K562 (cell line): Measurements from ENCODE around the gene SFMBT2. TPM values are rescaled to one million over a fixed set of nuclear protein-coding genes. Genes with fewer than 3 reads are reported as not detected.

Experiments
- ATAC-seq: fragments of 200-7000 bp; cut with Tn5 transposase; 3 replicates; pipeline ENCODE4 v1.9.1; 2020; ENCODE audit warnings: moderate library complexity
- BruUV-seq: library from RNA; stranded (reverse); fragments of 400-500 nt; replicated peaks from 2 replicates; lab custom pipeline; 2021; lab: Mats Ljungman, UMichigan
- CTCF ChIA-PET: fragments of 300-600 bp; formaldehyde crosslinking; extraction: SDS; loops from one replicate; lab custom pipeline; 2021; ENCODE audit warnings: low intra/inter-chr PET ratio; lab: Yijun Ruan, JAX
- POLR2A ChIA-PET: fragments of 300-600, 350-650 bp; sonication (Branson Sonifier 250); formaldehyde crosslinking; extraction: SDS; loops from one replicate; lab custom pipeline; 2021; ENCODE audit warnings: antibody characterized with exemption, inconsistent platforms; lab: Yijun Ruan, JAX
- DNase-seq, 4 experiments: peaks; one replicate each; pipeline versions ENCODE4 v3.0.0 to v3.0.0-alpha.2; 2011 to 2018; ENCODE audit warnings: low spot score in 3 of 4, mixed read lengths in 3 of 4; ENCODE audit errors: extremely low read depth in 1 of 4
- FAIRE-seq: peaks from 2 replicates; lab custom pipeline; 2011; peaks lifted over from hg19 to GRCh38; lab: Jason Lieb, UNC
- H2AFZ ChIP-seq: 2 replicates; pipeline ENCODE4 v1.6.0; 2011; ENCODE audit warnings: low read depth, low read length, control low read depth, inconsistent platforms
- H3K27ac ChIP-seq: fragments of 200-600 bp; 3 replicates; pipeline ENCODE4 v1.8.0; 2011; ENCODE audit warnings: low read depth, mild to moderate bottlenecking, control low read depth, inconsistent platforms, low read length, moderate library complexity, mixed read lengths; ENCODE audit errors: extremely low read depth
- H3K27me3 ChIP-seq, 2 experiments: fragments of 300-600 bp in 1 of 2; 2 replicates in 1 of 2; 3 replicates in 1 of 2; pipeline versions ENCODE4 v1.6.0 to v1.8.0; 2011; ENCODE audit warnings: inconsistent platforms in 2 of 2, low read length in 2 of 2, mild to moderate bottlenecking in 1 of 2, mixed read lengths in 1 of 2, moderate library complexity in 1 of 2; ENCODE audit not compliant: control insufficient read depth in 2 of 2, insufficient read depth in 2 of 2
- H3K36me3 ChIP-seq: fragments of 300-600 bp; 3 replicates; pipeline ENCODE4 v1.8.0; 2011; ENCODE audit warnings: mild to moderate bottlenecking, low read length, inconsistent platforms; ENCODE audit not compliant: control insufficient read depth, insufficient read depth
- H3K4me1 ChIP-seq, 2 experiments: fragments of 200-600 bp in 1 of 2; replicated peaks in 1 of 2; 2 replicates in 1 of 2; 3 replicates in 1 of 2; pipeline versions ENCODE4 v1.5.1 to v1.8.0; 2011; ENCODE audit warnings: inconsistent platforms in 2 of 2, low read length in 2 of 2, mild to moderate bottlenecking in 1 of 2, mixed read lengths in 1 of 2, moderate library complexity in 1 of 2; ENCODE audit not compliant: control insufficient read depth in 2 of 2, insufficient read depth in 2 of 2
- H3K4me2 ChIP-seq: 2 replicates; pipeline ENCODE4 v1.6.1; 2011; ENCODE audit warnings: low read length, control low read depth, inconsistent platforms, mixed read lengths; ENCODE audit not compliant: insufficient read depth
- H3K4me3 ChIP-seq: fragments of 200-600 bp; sonication (generic), shearing (Covaris generic); 2 replicates; pipeline ENCODE4 v1.5.1; 2016; ENCODE audit warnings: control low read depth, inconsistent platforms
- H3K79me2 ChIP-seq: fragments of 200-600 bp; 3 replicates; pipeline ENCODE4 v1.8.0; 2011; ENCODE audit warnings: low read length, inconsistent platforms; ENCODE audit not compliant: control insufficient read depth, insufficient read depth
- H3K9ac ChIP-seq, 2 experiments: 2 replicates each; pipeline versions ENCODE4 v1.6.0 to v1.6.1; 2011; ENCODE audit warnings: low read depth in 2 of 2, low read length in 2 of 2, control low read depth in 1 of 2, inconsistent platforms in 1 of 2, mild to moderate bottlenecking in 1 of 2, mixed read lengths in 1 of 2; ENCODE audit not compliant: insufficient read depth in 1 of 2
- H3K9me1 ChIP-seq: one replicate; pipeline ENCODE4 v1.6.0; 2011; ENCODE audit warnings: inconsistent platforms, mild to moderate bottlenecking, low read length, moderate library complexity; ENCODE audit not compliant: control insufficient read depth, insufficient read depth
- H3K9me3 ChIP-seq: replicated peaks from 2 replicates; pipeline ENCODE4 v1.5.1; 2011; ENCODE audit warnings: low read depth, low read length, inconsistent platforms; ENCODE audit not compliant: control insufficient read depth, insufficient read depth
- H4K20me1 ChIP-seq: replicated peaks from 2 replicates; pipeline ENCODE4 v1.6.1; 2011; ENCODE audit warnings: low read length, inconsistent platforms, mixed read lengths; ENCODE audit not compliant: control insufficient read depth, insufficient read depth
- ADNP ChIP-seq: fragments of 200-800 bp; sonication (Bioruptor generic); IDR thresholded peaks from 2 replicates; pipeline ENCODE4 v1.6.1; 2016; ENCODE audit warnings: missing genetic modification characterization, missing compliant biosample characterization
- BRD9 ChIP-seq: fragments of 450-650 bp; IDR thresholded peaks from 2 replicates; pipeline ENCODE4 v1.6.1; 2018; ENCODE audit warnings: low read depth; ENCODE audit not compliant: partially characterized antibody
- GTF2A2 ChIP-seq: IDR thresholded peaks from 2 replicates; pipeline ENCODE4 v1.6.1; 2016; ENCODE audit warnings: mild to moderate bottlenecking, missing genetic modification characterization, missing compliant biosample characterization
- KDM2B ChIP-seq: fragments of 250-450 bp; sonication (Bioruptor Pico); IDR thresholded peaks from 2 replicates; pipeline ENCODE4 v1.8.0; 2021; ENCODE audit warnings: mild to moderate bottlenecking, moderate library complexity
- MEIS2 ChIP-seq: fragments of 450-650 bp; IDR thresholded peaks from 2 replicates; pipeline ENCODE4 v1.6.1; 2014; ENCODE audit warnings: mild to moderate bottlenecking; ENCODE audit not compliant: partially characterized antibody
- SAFB ChIP-seq: fragments of 200-400 bp; formaldehyde crosslinking; IDR thresholded peaks from 2 replicates; pipeline ENCODE4 v1.6.1; 2017; ENCODE audit warnings: low read depth, low read length, borderline replicate concordance
- SETDB1 ChIP-seq: IDR thresholded peaks from one replicate; pipeline ENCODE4 v1.6.1; 2012; ENCODE audit warnings: low read length, control low read depth, inconsistent platforms
- ZNF146 ChIP-seq: IDR thresholded peaks from one replicate; pipeline ENCODE4 v1.6.1; 2018; ENCODE audit warnings: missing compliant biosample characterization; ENCODE audit not compliant: unreplicated experiment
- ZNF584 ChIP-seq: fragments of 200-800 bp; sonication (Bioruptor generic); IDR thresholded peaks from 2 replicates; pipeline ENCODE4 v1.6.1; 2016; ENCODE audit warnings: low read depth, mild to moderate bottlenecking, missing genetic modification characterization, missing compliant biosample characterization
- ZNF589 ChIP-seq: fragments of 200-800 bp; sonication (Bioruptor generic); IDR thresholded peaks from 2 replicates; pipeline ENCODE4 v1.6.1; 2016; ENCODE audit warnings: low read depth, missing genetic modification characterization, missing compliant biosample characterization
- WGBS: fragments of 100-300 bp; shearing (Covaris generic); methylation state at CpG from one replicate; pipeline ENCODE4 v1.1.6; 2016; ENCODE audit warnings: low coverage, mixed read lengths; ENCODE audit not compliant: insufficient coverage; ENCODE audit errors: missing lambda C conversion rate; 5-methylcytosine and 5-hydroxymethylcytosine counted together
- in situ Hi-C: fragments of 300-500 bp; cut with MboI; formaldehyde crosslinking; loops from 4 replicates; pipeline ENCODE4 v1.15.0; 2018; ENCODE audit warnings: inconsistent platforms, mixed read lengths
- intact Hi-C: fragments of 100-400 bp; cut with micrococcal nuclease; formaldehyde crosslinking; loops from 2 replicates; pipeline ENCODE4 v1.14.2; 2022
- polyA plus RNA-seq, 8 experiments: library from polyadenylated mRNA; depleted of rRNA in 4 of 8; stranded (reverse) in 5 of 8; unstranded in 3 of 8; fragments of >200 nt; fragmentation: Nextera tagmentation in 2 of 8; fragmentation: Illumina TruSeq in 1 of 8; extraction: Ambion mirVana in 2 of 8; extraction: Trizol in 1 of 8; gene quantifications; 2 replicates each; pipeline versions ENCODE4 v1.2.1 to v1.2.3, GENCODE V29; 2011 to 2014; ENCODE audit warnings: inconsistent platforms in 1 of 8, missing spikeins in 1 of 8
- total RNA-seq, 7 experiments: library from RNA; depleted of rRNA in 6 of 7; stranded (reverse); fragments of >200 nt in 6 of 7; fragmentation: Illumina TruSeq in 2 of 7; extraction: Trizol in 2 of 7; gene quantifications; 2 replicates each; pipeline versions ENCODE4 v1.2.1 to v1.2.3, GENCODE V29; 2011 to 2021; ENCODE audit warnings: low replicate concordance in 1 of 7

The SFMBT2 gene
- total and polyA plus RNA-seq, 9 of the 15 experiments (the other 6 are each of a cell fraction or from before 2014, with no cell fraction given) = 1.2 to 13.6 (median 7.6) TPM

- no peak for FAIRE-seq
- ChIA-PET CTCF (no interaction called here), POLR2A (no interaction called here)
- no peaks in the 10 kb centered on the region for H3K9me1 ChIP-seq
- H3K27me3 ChIP-seq = no peaks in the 10 kb centered on the region
- H3K27ac ChIP-seq = no peak overlapping the region
- peaks cover 67% of the 10 kb centered on the region for H3K36me3 ChIP-seq
- ATAC-seq = no peak
- no peak overlapping the region for H3K9ac ChIP-seq
- intact Hi-C loops (no loop called here), in situ Hi-C loops (no loop called here)
- H3K4me3 ChIP-seq = no peak overlapping the region
- no peak overlapping the region for H2AFZ ChIP-seq
- peaks cover 30% of the 10 kb centered on the region for H3K79me2 ChIP-seq
- TF ChIP-seq ZNF589 (CRISPR knock-in tag) (no peak), ADNP (tag) (no peak), MEIS2 (peak; percentile 25), KDM2B (CRISPR knock-in tag) (no peak)
- TF ChIP-seq, all 486 proteins: peak for 1
- WGBS = 67% methylated on average over 3 of the region's 3 CpGs
- H3K9me3 ChIP-seq = no peaks in the 10 kb centered on the region
- no peak for DNase-seq
- no peaks in the 10 kb centered on the region for H3K4me1 ChIP-seq
- BruUV-seq = no TSS peak
- H3K4me2 ChIP-seq = no peak overlapping the region
- no peaks in the 10 kb centered on the region for H4K20me1 ChIP-seq
Observed at GRCh38 chr10:7362471-7362870, 48.4 kb downstream of the SFMBT2 start.

GRCh38 chr10:7361316-7361715 lies 49.5 kb downstream of the SFMBT2 start:
- DNase-seq (no peak), ATAC-seq (no peak), FAIRE-seq (no peak)
- Histone ChIP-seq H3K4me2 (no peak overlapping the region), H4K20me1 (no peaks in the 10 kb centered on the region), H3K4me3 (no peak overlapping the region), H3K79me2 (peaks cover 30% of the 10 kb centered on the region), H3K9me1 (no peaks in the 10 kb centered on the region), H3K27me3 (no peaks in the 10 kb centered on the region), H3K27ac (no peak overlapping the region), H3K4me1 (no peaks in the 10 kb centered on the region), H3K36me3 (peaks cover 56% of the 10 kb centered on the region), H2AFZ (no peak overlapping the region), H3K9ac (no peak overlapping the region), H3K9me3 (no peaks in the 10 kb centered on the region)
- POLR2A ChIA-PET = no interaction called here
- in situ Hi-C loops = no loop called here
- BruUV-seq = no TSS peak
- TF ChIP-seq BRD9 (no peak), ZNF146 (CRISPR knock-in tag) (no peak), ZNF584 (no peak), SETDB1 (no peak), GTF2A2 (tag) (no peak), SAFB (no peak)
- intact Hi-C loops = no loop called here
- 62% methylated on average over 3 of the region's 3 CpGs for WGBS
- CTCF ChIA-PET = no interaction called here
